Activated CD8-positive, alpha-beta memory T cell treated with anti-CD3 and anti-CD28 coated beads for 4 hours (primary cell): ENCODE results near the gene RHBDL1.
"Not testable (repeated sequence)": the region's sequence is repeated elsewhere in the genome, so short reads cannot be mapped to it uniquely, and the experiment has no call there.

Experiments used
- DNase-seq, 2 donors: peaks; one replicate each; pipeline ENCODE4 v3.0.0-alpha.2; 2020; ENCODE audit warnings: low read depth in 2 of 2

The RHBDL1 gene

DNA sequence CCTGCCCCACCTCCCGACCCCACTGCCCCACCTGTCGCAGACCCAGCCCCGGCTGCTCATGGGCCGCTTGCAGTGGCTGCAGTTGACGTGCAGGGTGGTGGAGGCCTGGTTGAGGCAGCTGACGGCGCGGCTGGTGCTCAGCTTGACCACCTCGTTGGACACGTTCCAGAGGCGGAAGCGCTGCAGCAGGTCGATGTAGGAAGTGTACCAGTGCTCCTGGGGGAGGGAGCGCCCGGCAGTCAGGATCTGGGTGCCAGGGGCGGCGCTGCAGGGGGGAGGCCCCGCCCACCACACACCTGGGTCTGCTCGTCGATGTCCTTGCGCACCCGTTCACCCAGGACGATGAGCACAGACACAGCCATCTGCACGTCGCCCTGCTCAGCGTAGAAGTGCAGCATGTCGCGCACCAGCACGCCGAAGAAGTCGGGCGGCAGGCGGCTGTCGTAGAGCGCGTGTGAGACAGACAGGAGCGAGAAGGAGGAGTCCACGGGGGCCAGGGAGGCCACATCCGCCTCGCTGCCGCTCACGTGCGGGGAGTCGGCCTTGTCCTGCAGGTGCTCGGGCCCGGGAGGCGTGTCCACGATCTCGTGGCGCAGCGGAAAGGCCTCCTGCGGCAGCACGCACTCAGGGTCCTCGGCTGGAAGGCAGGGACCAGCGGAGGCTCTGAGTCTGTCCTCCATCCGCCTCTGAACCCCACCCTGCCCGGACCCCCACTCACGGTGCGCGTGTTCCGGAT is 9.7 kb downstream of the RHBDL1 start:
- DNase-seq: no peak

DNA sequence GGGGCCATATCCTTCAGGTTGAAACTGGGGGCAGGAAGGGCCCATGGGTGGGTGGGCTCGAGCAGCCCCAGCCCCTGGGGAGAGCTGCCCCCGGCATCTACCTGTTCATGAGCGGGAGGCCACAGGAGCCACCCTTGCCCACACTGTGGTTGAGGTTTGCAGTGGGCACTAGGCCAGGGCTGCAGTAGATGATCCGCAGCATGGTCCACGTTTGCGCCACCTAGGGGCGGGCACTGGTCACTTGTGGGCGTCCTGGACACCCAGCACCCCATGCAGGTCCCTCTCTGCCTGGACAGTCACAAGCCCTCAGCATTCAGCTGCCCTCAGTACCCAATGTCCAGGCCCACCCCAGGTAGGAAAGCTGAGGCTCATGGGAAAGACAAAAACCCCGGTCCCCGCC is 10.5 kb downstream of the RHBDL1 start:
- DNase-seq: no peak

DNA sequence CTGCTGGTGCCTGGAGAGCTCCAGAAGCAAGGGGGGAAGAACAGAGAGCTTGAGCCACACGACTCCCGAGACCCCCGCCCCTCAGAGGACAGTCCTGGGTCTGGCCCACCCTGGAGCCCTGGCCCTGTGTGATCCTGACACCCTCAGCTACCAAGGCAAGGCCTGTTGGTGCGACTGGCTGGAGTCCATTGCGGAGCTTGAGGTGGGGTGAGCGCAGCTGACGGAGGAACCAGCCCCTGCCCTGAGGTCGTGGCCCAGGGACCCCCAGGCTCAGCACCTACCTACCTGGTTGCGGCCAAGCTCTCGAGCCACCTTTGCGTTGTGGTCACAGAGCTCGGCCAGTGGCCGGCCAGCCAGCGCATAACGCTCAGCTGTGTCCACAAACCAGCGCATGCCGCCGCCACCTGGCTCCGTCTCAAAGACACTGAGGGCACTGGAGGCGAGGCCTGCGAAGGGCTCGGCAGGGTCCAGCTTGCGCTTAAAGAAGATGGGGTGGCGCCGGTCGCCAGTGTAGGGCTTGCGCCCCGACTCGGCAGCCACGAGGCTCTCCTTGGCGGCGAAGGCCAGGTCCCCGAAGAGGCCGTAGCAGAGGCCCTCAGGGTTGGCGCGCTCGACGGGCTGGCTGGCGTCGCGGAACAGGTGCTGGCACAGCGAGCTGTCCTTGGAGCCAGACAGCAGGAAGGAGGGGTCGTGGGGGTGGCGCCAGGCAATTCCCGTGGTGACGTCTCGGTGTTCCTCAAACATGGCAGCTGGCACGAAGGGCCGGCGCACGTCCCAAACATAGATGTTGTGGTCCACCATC is 11.2 kb downstream of the RHBDL1 start:
- no peak for DNase-seq

DNA sequence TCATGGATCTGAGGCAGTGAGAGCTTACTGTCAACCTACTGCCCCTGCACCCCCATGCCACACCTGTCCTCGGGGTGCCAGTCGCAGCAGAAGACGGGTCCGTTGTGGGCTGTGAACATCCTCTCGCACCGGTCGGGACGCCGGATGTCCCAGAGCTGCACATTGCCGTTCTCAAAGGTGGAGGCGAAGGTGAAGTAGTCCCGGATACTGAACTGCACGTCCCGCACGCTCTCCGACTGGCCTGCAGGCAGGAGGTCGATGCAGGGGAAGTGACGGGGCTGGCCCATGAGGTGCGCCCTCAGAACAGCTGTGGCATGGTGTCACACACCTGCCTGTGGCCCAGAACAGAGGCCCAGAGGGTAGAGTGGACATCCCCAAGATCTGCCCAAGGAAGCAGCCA is 12.0 kb downstream of the RHBDL1 start:
- no peak for DNase-seq

DNA sequence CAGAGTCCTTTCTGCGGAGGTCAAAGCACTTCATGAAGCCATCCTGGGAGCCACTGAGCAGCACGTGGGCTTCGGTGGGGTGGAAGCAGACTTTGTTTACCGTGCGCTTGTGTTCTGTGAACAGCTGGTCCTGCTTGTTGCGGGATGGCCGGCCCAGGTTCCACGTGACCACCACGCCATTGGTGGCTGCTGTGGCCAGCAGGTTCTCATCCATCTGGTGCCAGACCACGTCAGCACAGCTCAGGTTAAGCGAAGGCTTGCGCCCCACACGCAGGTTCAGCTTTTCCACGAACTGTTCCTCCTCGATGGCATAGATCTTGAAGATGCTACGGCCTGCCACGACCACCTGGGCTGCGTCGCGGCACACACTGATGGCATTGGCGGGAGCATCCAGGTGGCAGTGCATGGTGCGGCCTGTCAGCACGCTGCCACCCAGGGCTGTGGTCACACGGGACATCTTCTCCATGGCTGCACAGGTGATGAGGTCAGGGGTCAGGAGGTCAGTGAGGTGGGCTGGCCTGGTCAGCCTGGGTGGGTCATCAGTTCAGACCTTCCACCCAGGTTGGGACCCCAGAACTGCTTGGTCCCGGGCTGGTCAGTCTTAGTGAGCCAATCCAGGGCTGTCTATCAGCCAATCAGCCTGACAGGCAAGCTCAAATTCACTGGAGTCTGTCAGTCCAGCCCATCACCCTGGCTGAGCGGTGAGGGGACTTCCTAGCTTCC is 13.9 kb downstream of the RHBDL1 start:
- DNase-seq: no peak

DNA sequence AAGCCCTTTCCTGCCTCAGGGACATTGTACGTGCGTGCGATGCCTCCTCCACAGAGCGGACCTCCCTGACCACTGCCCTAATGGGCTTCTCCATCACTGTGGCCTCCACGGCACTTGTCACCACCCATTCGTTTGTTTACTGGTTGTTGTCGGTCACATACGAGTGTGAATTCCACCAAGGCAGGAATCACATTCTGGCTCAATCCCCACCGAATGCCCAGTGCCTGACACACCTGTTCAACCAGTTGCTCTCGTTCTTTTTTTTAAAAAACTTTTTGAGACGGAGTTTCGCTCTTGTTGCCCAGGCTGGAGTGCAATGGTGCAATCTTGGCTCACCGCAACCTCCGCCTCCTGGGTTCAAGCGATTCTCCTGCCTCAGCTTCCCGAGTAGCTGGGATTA is 15.8 kb downstream of the RHBDL1 start:
- not testable (repeated sequence) for DNase-seq

DNA sequence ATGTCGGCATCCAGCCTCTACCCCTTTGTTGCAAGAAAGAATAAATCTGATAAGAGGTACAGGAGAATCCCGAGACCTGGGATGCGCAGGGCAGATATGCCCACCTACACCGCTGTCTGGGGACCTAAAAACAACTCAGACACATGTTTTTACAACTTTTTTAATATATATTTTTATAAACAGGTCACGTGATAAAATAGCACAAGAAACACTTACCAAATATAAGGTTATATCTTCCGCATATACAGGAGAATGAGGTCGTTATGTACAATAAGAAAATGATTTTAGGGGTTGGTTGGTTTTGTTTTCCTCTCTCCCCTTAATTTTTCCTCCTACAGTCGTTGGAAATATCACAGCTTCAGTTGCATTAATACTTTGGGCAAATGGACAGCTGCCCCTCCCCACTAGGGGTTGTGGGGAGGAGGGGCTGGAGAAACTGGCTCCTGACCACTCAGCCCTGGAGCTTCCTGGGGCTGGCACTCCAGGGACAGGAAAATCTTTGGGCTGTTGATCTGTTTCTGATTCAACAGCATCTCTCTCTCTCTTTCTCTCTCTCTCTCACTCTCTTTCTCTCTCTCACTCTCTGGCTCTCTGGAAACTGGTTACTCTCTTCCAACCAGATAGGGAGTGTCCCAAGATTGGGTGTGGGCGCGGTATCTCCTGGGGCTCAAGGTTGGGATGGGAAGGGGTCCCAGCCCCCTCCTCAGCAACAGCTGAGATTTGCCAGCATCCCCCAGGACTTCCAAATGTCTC is 17.1 kb downstream of the RHBDL1 start:
- no peak for DNase-seq

DNA sequence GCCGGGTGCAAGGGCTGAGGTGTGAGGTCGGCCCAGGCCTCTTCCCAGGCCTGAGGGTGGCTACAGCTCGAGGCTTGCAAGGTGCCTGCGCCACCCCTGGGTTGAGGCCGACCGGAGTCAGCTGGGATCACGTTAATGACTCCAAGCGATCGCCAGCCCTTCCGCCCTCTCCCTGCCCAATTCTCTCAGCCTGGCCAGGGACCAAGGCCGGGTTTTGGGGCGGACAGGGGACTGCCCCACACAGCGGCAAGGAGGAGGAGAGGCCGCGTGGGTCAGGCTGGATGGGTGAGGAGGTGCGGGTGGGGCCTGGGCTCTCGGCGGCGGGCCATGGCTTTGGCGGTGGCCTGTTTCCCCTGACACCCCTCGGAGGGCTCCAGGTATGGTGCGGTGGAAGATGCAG is 17.9 kb downstream of the RHBDL1 start:
- no peak for DNase-seq

DNA sequence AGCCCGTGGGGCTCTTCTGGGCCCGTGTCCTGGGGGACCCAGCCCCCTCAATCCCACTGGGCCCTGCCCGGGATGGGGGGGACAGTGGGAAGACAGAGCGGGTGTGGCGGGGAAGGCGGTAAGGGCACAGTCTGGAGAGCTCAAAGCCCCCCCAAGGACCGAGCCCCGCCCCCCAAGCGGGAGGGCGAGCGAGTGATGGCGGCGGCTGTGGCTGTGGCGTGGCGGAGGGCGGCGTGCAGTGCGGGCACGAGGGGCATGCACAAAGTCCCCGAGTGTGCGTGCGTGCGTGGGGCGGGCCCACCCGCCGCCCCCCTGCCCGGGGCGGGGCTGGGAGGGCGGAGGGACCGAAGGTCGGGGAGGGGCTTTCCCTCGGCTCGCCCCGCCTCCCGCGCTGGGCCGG is 18.3 kb downstream of the RHBDL1 start:
- DNase-seq: no peak

DNA sequence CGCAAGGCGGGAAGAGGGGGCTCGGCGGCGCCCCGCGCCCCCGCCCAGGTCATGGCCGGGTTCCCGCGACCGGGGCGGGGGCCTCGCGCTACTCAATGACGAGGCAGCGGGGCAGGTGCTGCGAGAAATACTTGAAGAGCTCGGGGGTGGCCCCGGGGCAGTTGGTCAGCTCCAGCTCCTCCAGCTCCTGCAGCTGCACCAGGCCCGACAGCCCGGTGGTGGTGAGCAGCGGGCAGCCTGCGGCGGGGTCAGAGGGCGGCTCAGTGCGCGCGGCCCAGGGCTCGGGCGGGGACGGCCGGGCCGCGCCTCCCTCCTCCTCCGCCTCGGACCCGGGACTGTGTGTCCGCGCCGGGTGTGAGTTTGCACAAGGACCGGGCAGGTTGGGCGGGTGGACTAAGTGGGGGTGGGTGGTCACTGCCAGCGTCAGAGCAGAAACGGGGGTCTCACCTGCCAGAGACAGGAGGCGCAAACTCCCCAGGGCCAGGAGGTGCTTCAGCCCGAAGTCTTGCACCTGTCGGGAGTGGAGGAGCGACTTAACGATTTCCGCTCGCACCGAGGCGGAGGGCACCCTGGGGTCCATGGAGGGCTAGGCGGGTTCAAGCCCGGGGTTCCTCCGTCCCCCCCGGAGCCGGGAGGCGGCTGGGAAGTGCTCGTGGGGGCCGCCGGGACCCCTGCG is 18.9 kb downstream of the RHBDL1 start:
- DNase-seq: no peak

DNA sequence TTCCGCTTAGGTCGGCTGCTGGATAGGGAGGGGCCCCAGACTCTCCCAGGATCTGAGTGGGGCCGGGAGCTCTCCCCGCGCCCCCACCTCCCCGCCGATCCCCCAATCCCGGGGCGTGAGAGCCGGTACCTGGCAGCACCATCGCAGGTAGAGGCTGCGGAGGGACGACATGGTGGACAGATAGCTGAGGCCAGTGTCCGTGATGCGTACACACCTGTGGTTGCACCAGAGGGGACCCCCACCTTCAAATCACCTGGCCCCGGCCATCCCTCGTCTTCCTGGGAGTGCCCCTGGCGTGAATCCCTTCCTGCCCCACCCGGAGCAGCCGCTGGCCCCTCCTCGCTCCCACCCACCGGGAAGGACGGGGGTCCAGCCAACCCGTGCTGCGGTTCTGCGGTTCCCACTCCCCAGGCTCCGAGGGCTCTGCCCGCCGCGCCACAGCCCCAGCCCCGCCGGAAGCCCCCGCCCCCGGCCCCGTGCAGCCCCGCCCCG is 19.4 kb downstream of the RHBDL1 start:
- DNase-seq: no peak

DNA sequence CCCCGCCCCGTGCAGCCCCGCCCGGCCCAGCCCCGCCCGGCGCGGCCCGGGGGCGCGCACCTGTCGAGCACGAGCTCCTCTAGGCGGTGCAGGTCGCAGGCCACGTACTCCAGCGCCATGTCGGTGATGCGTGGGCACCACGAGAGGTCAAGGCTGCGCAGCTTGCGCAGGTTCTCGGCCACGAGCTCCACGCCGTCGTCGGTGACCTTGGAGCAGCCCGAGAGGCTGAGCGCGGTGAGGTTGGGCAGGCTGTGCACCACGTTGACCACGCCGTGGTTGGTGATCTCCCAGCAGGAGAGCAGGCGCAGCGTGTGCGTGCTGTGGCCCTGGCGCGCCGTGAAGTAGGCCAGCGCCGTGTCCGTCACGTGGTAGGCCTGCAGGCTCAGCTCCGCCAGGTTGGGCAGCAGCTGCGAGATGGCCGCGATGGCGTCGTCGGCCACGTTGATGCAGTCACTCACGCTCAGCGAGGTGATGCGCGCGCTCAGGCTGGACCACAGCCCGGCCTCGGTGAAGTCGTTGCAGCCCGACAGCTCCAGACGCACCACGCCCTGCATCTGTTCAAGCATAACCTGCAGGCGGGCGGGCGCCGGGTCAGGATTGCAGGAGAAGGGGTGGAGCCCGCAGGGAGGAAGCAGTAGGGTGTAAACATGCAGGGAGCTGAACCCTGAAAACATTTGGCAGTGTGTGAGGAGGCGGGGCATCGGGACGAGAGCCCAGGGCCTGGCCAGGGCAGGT is 20.1 kb downstream of the RHBDL1 start:
- DNase-seq: no peak

DNA sequence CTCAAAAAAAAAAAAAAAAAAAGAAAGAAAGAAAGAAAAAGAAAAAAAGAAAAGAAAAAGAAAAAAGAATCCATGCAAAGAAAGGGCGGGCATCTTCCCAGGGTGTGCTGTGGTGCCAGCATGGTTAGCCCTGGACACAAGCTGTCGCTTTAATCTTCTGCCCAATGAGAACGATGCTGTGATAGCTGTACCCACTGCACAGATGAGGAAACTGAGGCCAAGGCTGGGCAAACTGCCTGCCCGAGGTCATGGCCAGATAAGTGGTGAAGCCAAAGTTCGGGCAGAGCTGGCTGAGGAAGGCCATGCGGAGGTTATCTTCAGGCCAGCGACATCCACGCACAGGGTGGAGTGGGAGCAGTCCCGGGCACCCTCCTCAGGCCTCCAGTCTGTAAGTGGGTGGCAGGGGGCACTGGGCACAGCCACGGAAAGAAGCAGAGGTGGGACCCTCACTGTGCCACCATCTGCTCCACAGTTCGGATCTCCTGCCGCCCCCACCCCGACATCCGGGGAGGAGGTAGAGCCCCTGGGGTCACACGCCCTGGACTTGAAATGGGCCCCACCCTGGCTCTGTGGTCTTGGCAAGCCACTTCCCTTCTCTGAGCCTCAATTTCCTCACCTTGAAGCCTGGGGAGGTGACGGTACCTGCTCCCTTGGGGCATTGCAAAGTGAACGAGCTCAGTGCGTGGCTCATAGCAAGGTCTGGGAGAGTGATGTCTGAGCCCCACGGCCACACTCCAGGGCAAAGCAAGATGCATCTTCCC is 23.6 kb downstream of the RHBDL1 start:
- no peak for DNase-seq

DNA sequence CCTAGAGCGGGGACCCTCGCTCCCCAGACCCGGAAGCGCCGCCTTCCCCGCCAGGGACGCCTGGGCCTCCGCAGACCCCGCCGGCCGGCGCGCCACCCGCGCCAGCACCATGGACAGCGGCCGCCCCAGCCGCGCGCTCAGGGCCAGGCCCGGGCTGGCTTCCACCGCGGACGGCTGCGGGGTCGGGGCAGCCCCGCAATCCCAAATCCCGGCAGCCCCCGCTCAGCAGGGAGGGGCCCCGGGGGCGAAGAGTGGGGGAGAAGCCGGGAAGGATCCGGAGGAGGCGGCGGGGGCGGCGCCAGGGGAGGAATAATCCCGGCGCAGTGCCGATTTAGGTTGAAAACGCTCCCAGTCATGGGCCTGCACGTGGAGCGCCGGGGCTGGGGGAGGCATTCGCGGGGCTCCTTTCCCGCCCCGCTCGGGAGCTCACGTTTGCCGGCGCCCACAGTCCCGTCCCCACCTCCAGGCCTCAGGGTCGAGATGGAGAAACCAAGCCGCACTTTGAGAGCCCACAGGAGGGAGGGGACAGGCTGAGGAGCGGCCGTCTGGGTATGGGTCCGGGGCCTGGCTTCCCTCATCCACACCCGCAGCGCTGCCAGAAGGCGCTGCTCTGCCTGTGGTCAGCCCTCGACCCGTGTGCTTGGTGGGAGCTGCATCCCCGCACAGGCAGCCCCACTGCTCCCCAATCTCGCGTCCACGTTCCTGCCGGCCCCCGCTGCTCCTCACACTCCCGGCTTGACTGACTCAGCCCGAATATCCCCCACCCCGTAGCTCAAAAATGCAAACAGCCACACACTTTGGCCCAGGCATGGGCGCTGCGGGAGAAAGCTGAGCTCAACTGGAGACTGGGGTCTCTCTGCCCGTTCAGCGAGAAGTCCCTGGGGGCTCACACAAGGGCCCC is 25.5 kb downstream of the RHBDL1 start:
- DNase-seq: no peak

DNA sequence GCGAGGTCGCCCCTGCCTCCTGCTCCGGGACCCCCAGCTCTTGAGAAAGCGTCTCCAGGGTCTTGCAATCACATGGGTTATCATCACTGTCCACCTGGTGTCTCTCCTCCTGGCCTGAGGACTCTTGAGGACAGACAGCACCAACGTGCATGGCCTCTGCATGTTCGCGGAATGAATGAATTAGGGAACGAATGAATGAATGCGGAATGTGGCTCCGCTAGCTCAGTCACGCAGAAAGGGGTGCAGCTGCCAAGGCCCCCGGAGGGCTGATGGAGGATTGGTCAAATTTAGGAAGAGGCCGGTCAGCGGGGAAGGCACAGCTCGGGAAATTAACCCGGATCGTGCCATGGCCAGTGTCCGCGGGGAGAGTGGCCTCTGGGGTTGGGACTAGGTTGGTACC is 26.9 kb downstream of the RHBDL1 start:
- no peak for DNase-seq

DNA sequence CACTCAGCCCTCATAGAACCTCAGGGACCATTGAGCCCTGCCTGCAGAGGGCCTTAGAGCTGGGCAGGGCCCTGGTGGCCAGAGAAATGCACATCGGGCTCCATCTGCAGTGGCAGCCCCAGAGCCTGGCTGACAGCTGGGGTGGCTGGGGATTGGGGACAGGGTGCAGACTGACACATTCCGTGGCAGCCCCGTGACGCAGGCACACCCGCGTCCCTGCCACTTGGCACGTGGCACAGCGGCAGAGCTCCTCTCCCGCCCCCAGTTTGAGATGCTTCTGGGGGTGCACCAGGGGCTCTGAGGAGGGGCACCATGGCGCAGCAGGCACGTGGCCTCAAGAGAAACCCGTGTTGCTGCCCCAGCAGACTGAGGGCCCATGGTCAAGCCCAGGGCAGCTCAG is 27.9 kb downstream of the RHBDL1 start:
- no peak for DNase-seq

DNA sequence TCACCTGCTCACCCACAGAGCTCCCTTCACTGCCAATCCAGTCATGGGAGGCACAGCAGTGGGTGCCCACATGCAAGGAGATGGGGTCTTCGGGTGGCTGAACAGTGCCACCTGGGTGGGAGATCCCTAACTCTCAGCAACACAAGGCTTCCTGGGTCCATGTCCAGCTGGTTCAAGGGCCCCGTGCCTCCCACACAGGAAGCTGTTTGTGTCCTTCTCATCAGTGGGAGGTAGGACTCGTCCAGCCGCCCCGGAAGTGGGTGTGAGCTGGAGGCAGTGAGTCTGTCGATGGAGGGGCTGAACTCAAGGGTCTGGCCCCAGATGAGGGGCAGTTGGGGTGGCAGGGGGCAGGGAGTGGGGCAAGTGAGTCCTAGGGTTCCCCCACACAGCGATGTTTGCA is 28.6 kb downstream of the RHBDL1 start:
- no peak for DNase-seq

DNA sequence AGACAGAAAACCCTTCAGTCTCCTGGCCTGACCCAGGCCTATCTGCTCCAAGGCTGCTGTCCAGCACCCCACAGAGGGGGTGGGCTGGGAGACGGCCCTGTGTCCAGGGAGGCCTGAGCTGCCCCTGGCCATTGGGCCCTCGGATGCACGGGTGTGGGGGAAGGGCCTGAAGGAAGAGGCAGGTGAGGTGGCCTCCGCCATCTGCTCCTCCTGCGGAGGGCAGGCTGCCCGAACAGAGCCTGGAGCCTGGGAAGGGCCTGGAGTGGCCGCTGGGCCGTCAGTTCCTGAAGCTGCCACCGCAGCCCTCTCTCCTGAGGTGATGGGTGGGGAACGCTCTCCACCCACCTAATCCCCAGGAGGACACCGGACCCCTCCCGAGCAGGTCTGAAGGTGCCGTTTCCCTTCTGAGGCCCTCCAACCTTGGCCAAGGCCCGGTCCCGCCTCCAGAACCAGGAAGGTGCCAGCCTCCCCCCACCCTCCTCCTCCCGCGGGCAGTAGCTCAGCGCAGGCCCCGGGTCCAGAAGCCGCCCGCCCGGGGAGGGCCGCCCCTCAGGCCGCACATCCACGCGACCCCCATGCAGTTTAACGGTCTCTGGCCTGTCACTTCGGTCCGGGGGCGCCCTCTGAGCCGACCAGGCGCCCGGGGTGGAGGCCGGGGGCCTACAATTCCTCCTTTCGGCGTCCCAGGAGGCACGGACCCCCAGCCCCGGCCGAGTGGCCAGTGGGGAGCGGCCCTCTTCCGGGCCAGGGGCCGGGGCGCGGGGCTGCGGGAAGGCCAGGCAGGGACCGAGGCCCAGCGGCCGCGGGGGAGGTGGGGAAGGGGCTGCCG is 29.3 kb downstream of the RHBDL1 start:
- no peak for DNase-seq
